Mesendoderm (in vitro differentiated cells): Measurements from ENCODE around the gene KRT13.

Experiments used
- DNase-seq: peaks from one replicate; pipeline ENCODE4 v3.0.0; 2013
- H2AK5ac ChIP-seq: 2 replicates; pipeline ENCODE4 v1.6.1; 2013; ENCODE audit warnings: low read length, inconsistent platforms
- H2BK120ac ChIP-seq: 2 replicates; pipeline ENCODE4 v1.6.1; 2013; ENCODE audit warnings: low read depth, mild to moderate bottlenecking, low read length, moderate library complexity, mixed read lengths
- H2BK15ac ChIP-seq: replicated peaks from 2 replicates; pipeline ENCODE4 v1.6.1; 2013; ENCODE audit warnings: low read depth, mild to moderate bottlenecking, moderate library complexity
- H2BK5ac ChIP-seq: 2 replicates; pipeline ENCODE4 v1.6.1; 2013; ENCODE audit warnings: low read length, inconsistent platforms
- H3K18ac ChIP-seq: 2 replicates; pipeline ENCODE4 v1.6.1; 2013; ENCODE audit warnings: mild to moderate bottlenecking, low read length, mixed read lengths
- H3K23ac ChIP-seq: one replicate; pipeline ENCODE4 v1.6.1; 2013; ENCODE audit warnings: low read length
- H3K27ac ChIP-seq: 2 replicates; pipeline ENCODE4 v1.5.1; 2013; ENCODE audit warnings: low read depth, mild to moderate bottlenecking, inconsistent platforms, low read length, moderate library complexity
- H3K27me3 ChIP-seq: 2 replicates; pipeline ENCODE4 v1.6.1; 2013; ENCODE audit warnings: low read length, control low read depth, mild to moderate bottlenecking, inconsistent platforms; ENCODE audit not compliant: insufficient read depth, poor library complexity
- H3K36me3 ChIP-seq: 2 replicates; pipeline ENCODE4 v1.6.1; 2013; ENCODE audit warnings: low read length, inconsistent platforms; ENCODE audit not compliant: control insufficient read depth, insufficient read depth
- H3K4ac ChIP-seq: one replicate; pipeline ENCODE4 v1.6.1; 2013; ENCODE audit warnings: low read depth, mild to moderate bottlenecking, low read length, moderate library complexity
- H3K4me1 ChIP-seq: 2 replicates; pipeline ENCODE4 v1.6.1; 2013; ENCODE audit warnings: low read depth, low read length, inconsistent platforms; ENCODE audit not compliant: control insufficient read depth
- H3K4me2 ChIP-seq: 2 replicates; pipeline ENCODE4 v1.6.1; 2013; ENCODE audit warnings: low read length
- H3K4me3 ChIP-seq: 2 replicates; pipeline ENCODE4 v1.5.1; 2013; ENCODE audit warnings: mild to moderate bottlenecking, low read length
- H3K56ac ChIP-seq: one replicate; pipeline ENCODE4 v1.6.1; 2013; ENCODE audit warnings: low read length
- H3K79me1 ChIP-seq: 2 replicates; pipeline ENCODE4 v1.6.1; 2013; ENCODE audit warnings: low read length, inconsistent platforms
- H3K79me2 ChIP-seq: 2 replicates; pipeline ENCODE4 v1.6.1; 2013; ENCODE audit warnings: mild to moderate bottlenecking, low read length; ENCODE audit not compliant: control insufficient read depth, insufficient read depth
- H3K9ac ChIP-seq: 2 replicates; pipeline ENCODE4 v1.6.1; 2013; ENCODE audit warnings: low read length, inconsistent platforms
- H4K5ac ChIP-seq: one replicate; pipeline ENCODE4 v1.6.1; 2013; ENCODE audit warnings: low read length
- H4K8ac ChIP-seq: one replicate; pipeline ENCODE4 v1.6.1; 2013; ENCODE audit warnings: low read depth, mild to moderate bottlenecking, control low read depth, low read length, moderate library complexity
- WGBS: extraction: QIAGEN DNeasy Blood & Tissue Kit; methylation state at CpG from one replicate; pipeline ENCODE4 v1.1.7; 2013; ENCODE audit warnings: low lambda C conversion rate, missing lambda C conversion rate; ENCODE audit not compliant: insufficient coverage; ENCODE audit errors: extremely low coverage; 5-methylcytosine and 5-hydroxymethylcytosine counted together

Gene KRT13

DNA sequence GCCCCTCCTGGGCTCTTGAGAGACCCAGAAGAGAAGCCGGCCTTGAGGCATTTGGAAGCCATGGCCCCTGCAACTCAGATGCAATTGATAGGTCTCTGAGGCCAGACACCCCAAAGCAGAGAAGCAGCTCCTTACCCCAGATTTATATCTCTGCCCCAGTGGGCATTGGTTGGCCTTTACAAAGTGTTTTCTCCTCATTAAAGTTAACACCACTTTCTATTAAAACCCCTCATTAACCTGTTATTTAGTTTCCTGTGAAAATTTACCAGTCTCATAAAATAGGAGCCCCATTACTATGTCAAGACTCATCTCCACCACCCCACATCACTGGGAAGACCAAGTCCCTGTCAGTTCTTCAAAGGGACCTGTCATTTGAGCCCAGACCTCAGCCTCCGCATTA lies 24.4 kb downstream of the KRT13 start, which contains the start of gene KRT35:
TSS of gene KRT35 (minus strand) at position 116 of the 400 bp plus-strand sequence. CDS start at position 62, 54 bp downstream.
- DNase-seq = no peak
- Histone ChIP-seq H3K4ac (no peak within 1 kb of the TSS), H3K4me3 (no peak within 1 kb of the TSS), H3K23ac (no peak within 1 kb of the TSS), H3K27me3 (no peaks in the 10 kb centered on the region), H3K4me2 (no peak within 1 kb of the TSS), H3K36me3 (no peaks in the 10 kb centered on the region), H3K9ac (no peak within 1 kb of the TSS), H3K18ac (no peak within 1 kb of the TSS), H4K5ac (no peak within 1 kb of the TSS), H3K79me1 (no peaks in the 10 kb centered on the region), H3K4me1 (peaks cover 7% of the 10 kb centered on the region), H3K79me2 (no peaks in the 10 kb centered on the region), H3K56ac (no peak within 1 kb of the TSS), H2BK120ac (no peak within 1 kb of the TSS), H2BK5ac (no peak within 1 kb of the TSS), H3K27ac (no peak within 1 kb of the TSS), H4K8ac (no peak within 1 kb of the TSS), H2AK5ac (no peak within 1 kb of the TSS), H2BK15ac (no peak within 1 kb of the TSS)
- WGBS = no CpG with 5 or more reads among the region's 2 CpGs

DNA sequence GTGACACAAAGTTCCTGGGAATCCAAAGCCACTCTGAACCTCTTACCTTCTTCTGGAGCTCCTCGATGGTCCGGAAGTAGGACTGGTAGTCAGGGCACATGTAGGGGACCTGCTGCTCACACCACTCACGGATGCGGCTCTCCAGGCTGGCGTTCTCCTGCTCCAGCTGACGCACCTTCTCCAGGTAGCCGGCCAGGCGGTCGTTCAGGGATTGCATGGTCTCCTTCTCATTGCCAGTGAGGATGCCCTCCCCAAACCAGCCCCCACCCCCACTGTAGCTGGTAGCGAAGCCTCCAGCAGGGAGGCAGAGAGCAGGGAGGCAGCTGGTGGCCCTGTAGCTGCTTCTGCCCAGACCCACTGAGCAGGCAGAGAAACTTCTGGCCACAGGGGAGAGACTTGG lies 24.8 kb downstream of the KRT13 start:
- no CpG with 5 or more reads among the region's 10 CpGs for WGBS

DNA sequence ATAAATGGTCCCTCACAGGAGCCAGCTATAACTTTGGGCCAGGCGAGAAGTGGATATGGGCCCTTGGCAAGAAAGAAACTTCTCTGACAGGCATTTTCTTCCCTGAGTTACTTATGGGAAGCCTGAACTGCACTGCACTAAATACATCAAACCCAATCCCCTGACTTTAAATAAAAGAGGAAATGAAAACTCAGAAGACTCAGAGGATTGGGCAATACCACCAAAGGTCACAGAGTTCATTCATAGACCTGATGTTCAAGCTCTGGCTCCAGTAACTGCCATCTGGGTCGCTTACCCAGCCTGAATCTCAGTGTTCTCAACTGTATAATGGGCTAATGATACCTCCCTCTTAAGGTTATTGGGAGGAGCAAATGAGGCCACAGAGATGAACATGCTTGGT lies 25.3 kb downstream of the KRT13 start:
- WGBS = no CpG with 5 or more reads among the region's 2 CpGs
- no peak overlapping the region for H4K8ac ChIP-seq
- H3K4me2 ChIP-seq = no peak overlapping the region
- H2BK5ac ChIP-seq = no peak overlapping the region
- no peak overlapping the region for H2BK120ac ChIP-seq
- no peak overlapping the region for H3K27ac ChIP-seq
- no peaks in the 10 kb centered on the region for H3K36me3 ChIP-seq
- no peak overlapping the region for H3K18ac ChIP-seq
- no peak overlapping the region for H3K4ac ChIP-seq
- H4K5ac ChIP-seq = no peak overlapping the region
- H2AK5ac ChIP-seq = no peak overlapping the region
- H2BK15ac ChIP-seq = no peak overlapping the region
- H3K4me3 ChIP-seq = no peak overlapping the region
- H3K79me1 ChIP-seq = no peaks in the 10 kb centered on the region
- H3K9ac ChIP-seq = no peak overlapping the region
- H3K27me3 ChIP-seq = no peaks in the 10 kb centered on the region
- DNase-seq = no peak
- no peak overlapping the region for H3K56ac ChIP-seq
- no peak overlapping the region for H3K23ac ChIP-seq
- peaks cover 7% of the 10 kb centered on the region for H3K4me1 ChIP-seq
- H3K79me2 ChIP-seq = no peaks in the 10 kb centered on the region

More for the DNA sequence above, 24.8 kb downstream of the KRT13 start:
- Histone ChIP-seq H2AK5ac (no peak overlapping the region), H2BK5ac (no peak overlapping the region), H3K56ac (no peak overlapping the region), H3K27ac (no peak overlapping the region), H4K5ac (no peak overlapping the region), H3K9ac (no peak overlapping the region), H3K79me1 (no peaks in the 10 kb centered on the region), H3K79me2 (no peaks in the 10 kb centered on the region), H3K4ac (no peak overlapping the region), H2BK120ac (no peak overlapping the region), H3K23ac (no peak overlapping the region), H3K4me2 (no peak overlapping the region), H3K4me1 (peaks cover 7% of the 10 kb centered on the region), H3K36me3 (no peaks in the 10 kb centered on the region), H3K18ac (no peak overlapping the region), H4K8ac (no peak overlapping the region), H3K4me3 (no peak overlapping the region), H2BK15ac (no peak overlapping the region), H3K27me3 (no peaks in the 10 kb centered on the region)
- no peak for DNase-seq

DNA sequence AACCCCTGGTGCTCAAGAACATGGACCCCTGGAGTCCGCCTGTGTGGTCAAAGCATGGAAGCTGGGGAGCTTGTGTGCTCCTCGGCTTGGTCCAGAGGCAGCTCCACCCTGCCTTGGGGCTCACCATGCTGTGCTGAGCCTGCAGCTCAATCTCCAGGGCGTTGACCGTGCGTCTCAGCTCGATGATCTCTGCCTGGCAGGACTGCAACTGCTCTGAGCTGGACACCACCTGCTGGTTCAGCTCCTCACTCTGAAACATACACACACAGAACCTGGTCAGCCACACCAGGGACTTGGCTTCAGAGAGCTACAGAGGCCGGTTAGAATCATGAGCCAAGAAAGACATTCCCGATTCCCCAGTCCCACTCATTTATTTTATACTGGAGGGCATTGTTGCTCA lies 27.2 kb downstream of the KRT13 start:
- Histone ChIP-seq H3K27ac (no peak overlapping the region), H3K27me3 (no peaks in the 10 kb centered on the region), H3K79me2 (no peaks in the 10 kb centered on the region), H3K18ac (no peak overlapping the region), H2AK5ac (no peak overlapping the region), H3K23ac (no peak overlapping the region), H2BK5ac (no peak overlapping the region), H3K56ac (no peak overlapping the region), H3K36me3 (no peaks in the 10 kb centered on the region), H3K4me3 (no peak overlapping the region), H3K4ac (no peak overlapping the region), H3K79me1 (no peaks in the 10 kb centered on the region), H4K8ac (no peak overlapping the region), H3K9ac (no peak overlapping the region), H3K4me2 (no peak overlapping the region), H4K5ac (no peak overlapping the region), H2BK120ac (no peak overlapping the region), H3K4me1 (peaks cover under 1% of the 10 kb centered on the region), H2BK15ac (no peak overlapping the region)
- no peak for DNase-seq
- WGBS = no CpG with 5 or more reads among the region's 8 CpGs

DNA sequence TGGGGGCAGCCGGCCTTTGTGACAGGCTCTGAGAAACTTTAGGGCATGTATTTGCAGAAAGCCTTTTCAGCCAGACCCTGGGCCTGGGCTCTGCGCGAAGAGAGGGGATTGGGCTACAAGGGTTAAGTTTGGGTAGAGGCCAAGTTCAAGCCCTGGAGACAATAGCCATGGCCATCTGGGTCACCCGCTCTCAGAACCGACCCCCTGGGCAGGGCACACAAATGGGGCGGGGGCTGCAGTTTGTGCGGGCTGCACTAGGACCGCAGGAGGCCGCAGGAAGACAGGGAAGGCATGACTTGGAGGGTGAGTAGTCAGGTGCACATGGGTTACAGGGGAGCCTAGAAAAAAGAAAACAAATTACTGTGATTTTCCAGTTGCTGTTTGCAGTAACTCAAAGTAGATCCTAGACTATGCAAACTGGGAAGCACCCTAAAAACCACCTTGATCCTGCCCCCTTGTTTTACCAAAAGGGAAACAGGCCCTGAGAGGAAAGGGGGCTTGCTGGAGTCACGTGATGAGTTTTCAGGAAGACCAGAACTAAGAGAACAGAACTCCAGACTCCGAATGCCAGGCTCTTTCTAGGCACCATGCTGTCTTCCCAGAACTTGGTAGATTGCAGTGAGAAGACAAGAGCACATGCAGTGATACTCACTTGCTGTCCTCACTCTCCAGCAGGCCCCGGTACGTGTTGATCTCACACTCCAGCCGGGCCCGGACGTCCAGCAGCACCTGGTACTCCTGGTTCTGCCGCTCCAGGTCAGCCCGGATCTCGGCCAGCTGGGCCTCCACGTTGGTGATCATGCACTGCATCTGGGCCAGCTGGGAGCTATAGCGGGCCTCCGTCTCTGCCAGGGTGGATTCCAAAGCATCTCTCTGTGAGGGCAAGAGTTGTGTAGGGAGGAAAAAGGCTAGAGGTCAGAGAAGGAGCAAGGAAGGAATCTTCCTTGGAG lies 28.3 kb downstream of the KRT13 start:
- DNase-seq = no peak
- Histone ChIP-seq H3K36me3 (no peaks in the 10 kb centered on the region), H3K79me2 (no peaks in the 10 kb centered on the region), H3K27me3 (no peaks in the 10 kb centered on the region), H3K56ac (no peak overlapping the region), H4K8ac (no peak overlapping the region), H3K23ac (no peak overlapping the region), H3K4me1 (no peaks in the 10 kb centered on the region), H3K27ac (no peak overlapping the region), H2AK5ac (no peak overlapping the region), H3K4me3 (no peak overlapping the region), H2BK120ac (no peak overlapping the region), H3K79me1 (no peaks in the 10 kb centered on the region), H3K4me2 (no peak overlapping the region), H3K18ac (no peak overlapping the region), H2BK15ac (no peak overlapping the region), H3K4ac (no peak overlapping the region), H2BK5ac (no peak overlapping the region), H4K5ac (no peak overlapping the region), H3K9ac (no peak overlapping the region)
- WGBS = no CpG with 5 or more reads among the region's 22 CpGs
